ENCODE data around the gene MIOX.
"Not testable (repeated sequence)": the region's sequence is repeated elsewhere in the genome, so short reads cannot be mapped to it uniquely, and the experiment has no call there.

MIOX gene

GRCh38 chr22:50517495-50518260 lies 31.0 kb downstream of the MIOX start:
- DNase-seq (ENCODE audit: low read depth): no peak

DNA sequence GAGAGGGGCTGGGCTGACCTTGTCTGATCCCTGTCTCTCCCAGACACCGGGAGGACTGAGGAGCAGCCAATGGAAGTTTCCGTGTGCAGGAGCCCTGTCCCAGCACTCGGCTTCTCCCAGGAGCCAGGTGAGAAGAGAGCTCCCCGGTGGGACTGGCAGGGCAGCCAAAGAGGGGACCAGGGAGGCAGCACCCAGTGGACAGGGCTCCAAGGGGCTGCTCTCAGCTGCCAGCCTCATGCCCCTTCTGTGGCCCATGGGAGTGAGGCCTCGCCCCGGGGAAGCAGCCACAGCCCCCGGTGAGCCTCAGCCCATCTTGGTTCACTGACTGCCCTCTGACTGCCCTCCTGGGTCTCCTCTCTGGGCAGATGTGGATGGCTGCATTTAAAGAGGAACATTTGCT lies 31.9 kb downstream of the MIOX start:
- DNase-seq (ENCODE audit: low read depth): no peak

DNA sequence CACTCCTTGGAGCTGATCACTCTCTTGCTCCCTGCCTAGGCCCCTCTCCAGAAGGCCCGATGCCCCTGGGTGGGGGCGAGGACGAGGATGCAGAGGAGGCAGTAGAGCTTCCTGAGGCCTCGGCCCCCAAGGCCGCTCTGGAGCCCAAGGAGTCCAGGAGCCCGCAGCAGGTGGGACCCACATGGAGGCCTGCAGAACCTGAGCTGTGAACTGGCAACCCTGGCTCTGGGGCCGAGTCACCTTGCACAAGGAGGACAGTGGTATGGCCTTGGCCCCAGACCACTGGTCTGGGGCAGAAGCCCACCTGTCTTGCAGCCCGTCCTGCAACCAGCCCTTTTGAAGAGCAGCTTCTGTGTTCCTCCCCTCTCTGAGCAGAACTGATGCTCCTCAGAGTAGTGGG lies 32.5 kb downstream of the MIOX start:
- no peak for DNase-seq (ENCODE audit: low read depth)

- DNase-seq (ENCODE audit: low read depth): not testable (repeated sequence)
Measured at GRCh38 chr22:50520184-50520583, 33.5 kb downstream of the MIOX start.

DNA sequence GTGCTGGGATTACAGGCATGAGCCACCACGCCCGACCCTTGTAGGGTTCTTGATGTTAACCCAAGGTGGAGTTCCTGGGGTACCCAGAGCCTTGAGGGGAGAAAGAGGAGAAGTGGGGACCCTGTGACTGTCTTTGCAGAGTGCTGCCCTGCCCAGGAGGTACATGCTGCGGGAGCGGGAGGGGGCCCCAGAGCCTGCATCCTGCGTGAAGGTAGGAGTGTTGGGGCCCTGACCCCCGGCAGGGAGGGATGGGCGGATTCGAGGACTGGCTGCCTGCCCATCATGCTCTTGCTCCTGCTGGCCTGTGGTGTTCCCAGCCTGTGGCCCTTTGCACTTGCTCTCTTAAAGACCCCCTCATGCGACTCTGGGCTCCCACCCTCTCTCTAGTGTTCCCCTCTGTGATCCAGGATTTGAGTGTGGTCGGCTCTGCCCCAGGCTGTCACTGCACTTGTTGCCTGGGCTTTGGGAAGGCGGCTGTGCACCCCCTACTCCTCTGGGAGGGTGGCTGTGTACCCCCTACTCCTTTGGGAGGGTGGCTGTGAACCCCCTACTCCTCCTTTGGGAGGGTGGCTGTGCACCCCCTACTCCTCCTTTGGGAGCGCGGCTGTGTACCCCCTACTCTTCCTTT lies 34.3 kb downstream of the MIOX start:
- DNase-seq (ENCODE audit: low read depth): no peak

DNA sequence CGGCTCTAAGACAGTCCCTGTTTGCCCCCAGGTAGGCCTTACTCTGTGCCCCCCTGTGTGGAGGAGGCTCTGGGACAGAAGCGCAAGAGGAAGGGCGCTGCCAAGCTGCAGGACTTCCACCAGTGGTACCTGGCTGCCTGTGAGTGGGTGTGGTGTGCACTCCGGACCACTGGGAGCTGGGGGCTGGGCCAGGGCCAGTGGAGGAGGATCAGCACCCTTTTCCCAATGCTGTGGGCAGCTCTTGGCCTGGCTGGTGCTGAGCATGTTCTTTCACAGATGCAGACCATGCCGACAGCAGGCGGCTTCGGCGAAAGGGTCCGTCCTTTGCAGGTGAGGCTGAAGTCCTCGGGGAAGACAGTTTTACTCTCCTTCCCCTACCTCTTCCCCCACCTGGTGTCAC lies 35.1 kb downstream of the MIOX start:
- DNase-seq (ENCODE audit: low read depth): no peak

GRCh38 chr22:50522208-50522805 lies 35.6 kb downstream of the MIOX start:
- DNase-seq (ENCODE audit: low read depth): no peak

DNA sequence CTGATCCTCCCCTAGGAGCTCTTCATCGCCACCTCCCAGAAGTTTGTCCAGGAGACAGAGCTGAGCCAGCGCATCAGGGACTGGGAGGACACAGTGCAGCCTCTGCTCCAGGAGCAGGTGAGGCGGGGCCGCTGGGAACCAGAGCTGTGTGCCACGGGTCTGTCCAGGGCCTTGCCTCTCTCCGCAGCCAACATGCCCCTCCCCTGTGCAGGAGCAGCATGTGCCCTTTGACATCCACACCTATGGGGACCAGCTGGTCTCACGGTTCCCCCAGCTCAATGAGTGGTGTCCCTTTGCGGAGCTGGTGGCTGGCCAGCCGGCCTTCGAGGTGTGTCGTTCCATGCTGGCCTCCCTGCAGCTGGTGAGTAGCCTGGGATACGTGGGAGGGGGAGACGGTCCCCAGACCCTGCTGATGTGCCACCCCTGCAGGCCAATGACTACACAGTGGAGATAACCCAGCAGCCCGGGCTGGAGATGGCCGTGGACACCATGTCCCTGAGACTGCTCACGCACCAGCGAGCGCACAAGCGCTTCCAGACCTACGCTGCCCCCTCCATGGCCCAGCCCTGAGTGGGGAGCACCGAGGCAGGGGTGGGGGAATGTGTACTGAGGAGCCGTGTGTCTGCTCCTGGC lies 36.3 kb downstream of the MIOX start:
- no peak for DNase-seq (ENCODE audit: low read depth)

- no peak for DNase-seq (ENCODE audit: low read depth)
Measured at GRCh38 chr22:50523458-50523805, 36.8 kb downstream of the MIOX start.

- DNase-seq (ENCODE audit: low read depth): no peak
Measured at GRCh38 chr22:50523806-50524675, 37.4 kb downstream of the MIOX start.

- no peak for DNase-seq (ENCODE audit: low read depth)
Measured at GRCh38 chr22:50524676-50525103, 38.0 kb downstream of the MIOX start.

GRCh38 chr22:50525104-50525857 lies 38.6 kb downstream of the MIOX start, which contains the start of gene SCO2:
Gene SCO2, minus strand, starts transcription at chr22:50525598. Its CDS starts 1,187 bp downstream, at chr22:50524411.
- DNase-seq (ENCODE audit: low read depth): peak; percentile 98

- no peak for DNase-seq (ENCODE audit: low read depth)
Measured at GRCh38 chr22:50525858-50526107, 39.1 kb downstream of the MIOX start.

DNA sequence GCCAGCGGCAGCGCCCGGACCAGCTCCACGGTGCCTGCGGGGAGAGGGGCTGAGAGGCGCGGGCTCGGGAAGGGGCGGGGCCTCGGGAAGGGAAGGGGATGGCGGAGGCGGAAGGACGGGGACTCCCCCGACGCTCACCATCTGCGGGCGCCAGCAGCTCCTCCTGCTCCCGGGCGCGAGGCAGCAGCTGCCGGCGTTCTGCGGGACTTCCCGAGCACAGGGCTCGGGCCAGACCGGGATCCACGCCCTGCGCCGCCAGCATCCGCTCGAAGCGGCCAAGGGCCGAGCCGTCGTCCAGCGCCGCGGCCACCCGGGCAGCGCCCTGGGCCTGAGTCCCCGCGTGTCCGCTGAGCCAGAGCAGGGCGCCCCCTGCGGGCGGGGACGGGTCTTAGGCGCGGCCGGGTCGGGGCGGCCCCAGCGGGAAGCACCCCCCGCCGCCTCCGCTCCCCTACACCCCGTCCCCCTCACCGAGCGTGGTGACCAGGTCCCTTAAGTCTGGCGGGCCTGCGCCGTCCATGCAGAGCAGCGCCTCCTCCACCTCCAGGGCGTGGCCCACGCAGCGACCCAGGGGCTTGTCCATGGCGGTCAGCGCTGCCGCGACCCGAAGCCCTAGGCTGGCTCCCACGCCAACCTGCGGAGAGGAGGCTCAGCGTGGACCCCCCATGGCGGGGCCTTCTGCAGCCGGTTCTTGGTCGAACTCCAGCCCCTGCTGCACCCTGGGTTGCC lies 39.6 kb downstream of the MIOX start:
- peak; percentile 79 for DNase-seq (ENCODE audit: low read depth)

- peak; percentile 66 for DNase-seq (ENCODE audit: low read depth)
Measured at GRCh38 chr22:50526834-50527801, 40.5 kb downstream of the MIOX start.

GRCh38 chr22:50527921-50528681 lies 41.4 kb downstream of the MIOX start:
- DNase-seq (ENCODE audit: low read depth): no peak

DNA sequence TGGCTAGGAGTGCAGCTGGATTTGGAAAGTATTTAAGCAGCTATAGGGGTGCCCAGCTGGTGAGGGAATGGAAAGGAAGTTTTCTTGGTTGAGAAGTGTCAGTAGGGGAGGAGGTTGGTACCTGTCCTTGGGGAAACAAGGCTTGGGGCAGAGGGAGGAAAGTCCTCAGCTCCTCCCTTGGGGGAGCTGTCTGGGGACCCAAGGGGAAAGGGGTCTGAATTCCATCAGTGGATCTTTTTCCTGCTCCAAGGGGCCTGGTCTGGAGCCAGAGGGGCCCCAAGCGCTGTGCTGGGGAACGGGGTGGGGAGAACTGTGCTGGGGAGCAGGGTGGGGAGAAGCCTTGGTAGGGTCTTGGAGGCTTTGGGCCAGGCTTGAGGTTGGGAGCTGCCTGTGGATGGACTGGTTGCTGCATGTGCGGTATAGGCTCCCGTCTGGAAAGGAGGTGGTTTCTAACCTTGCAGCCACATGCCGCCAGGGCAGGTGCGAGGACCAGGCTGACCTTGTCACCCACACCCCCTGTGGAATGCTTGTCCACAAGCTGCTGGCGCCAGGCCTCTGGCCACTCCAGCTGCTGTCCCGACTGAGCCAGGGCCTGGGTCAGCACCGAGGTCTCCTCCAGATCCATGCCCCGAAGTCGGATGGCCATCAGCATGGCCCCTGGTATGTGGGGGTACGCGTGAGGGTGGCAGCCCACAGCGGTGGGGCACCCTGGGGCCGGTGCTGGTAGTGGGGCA lies 42.2 kb downstream of the MIOX start:
- no peak for DNase-seq (ENCODE audit: low read depth)

DNA sequence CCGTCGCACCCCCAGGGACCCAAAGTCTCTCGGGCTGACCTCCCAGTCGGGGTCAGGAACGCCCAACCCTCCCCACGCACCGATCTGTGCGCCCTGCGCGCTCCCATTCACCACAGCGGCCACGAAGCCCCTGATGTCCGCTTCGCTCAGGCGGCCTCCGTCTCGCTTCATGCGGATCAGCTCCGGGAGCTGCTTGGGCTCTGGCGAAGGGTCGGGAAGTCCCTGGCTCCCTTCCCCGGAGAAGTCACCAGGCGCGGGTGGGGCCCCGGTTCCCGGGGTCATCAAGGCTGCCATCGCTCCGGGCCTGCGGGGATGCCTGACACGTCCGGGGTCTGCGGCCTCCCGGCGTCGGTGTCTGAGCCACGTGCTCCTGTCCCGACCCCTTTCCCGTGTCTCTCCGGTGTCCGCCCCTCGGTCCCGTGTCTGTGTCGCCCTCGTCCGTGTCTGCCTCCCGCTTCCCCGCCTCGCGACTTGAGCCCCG lies 42.8 kb downstream of the MIOX start:
- DNase-seq (ENCODE audit: low read depth): no peak
